ENCODE results near the gene PTAFR. TPM values are rescaled to one million over a fixed set of nuclear protein-coding genes. Genes with fewer than 3 reads are reported as not detected.

The PTAFR gene
- total RNA-seq, 4 donors from 2014 or later: 2.0 to 51.7 (median 4.2) TPM

DNA sequence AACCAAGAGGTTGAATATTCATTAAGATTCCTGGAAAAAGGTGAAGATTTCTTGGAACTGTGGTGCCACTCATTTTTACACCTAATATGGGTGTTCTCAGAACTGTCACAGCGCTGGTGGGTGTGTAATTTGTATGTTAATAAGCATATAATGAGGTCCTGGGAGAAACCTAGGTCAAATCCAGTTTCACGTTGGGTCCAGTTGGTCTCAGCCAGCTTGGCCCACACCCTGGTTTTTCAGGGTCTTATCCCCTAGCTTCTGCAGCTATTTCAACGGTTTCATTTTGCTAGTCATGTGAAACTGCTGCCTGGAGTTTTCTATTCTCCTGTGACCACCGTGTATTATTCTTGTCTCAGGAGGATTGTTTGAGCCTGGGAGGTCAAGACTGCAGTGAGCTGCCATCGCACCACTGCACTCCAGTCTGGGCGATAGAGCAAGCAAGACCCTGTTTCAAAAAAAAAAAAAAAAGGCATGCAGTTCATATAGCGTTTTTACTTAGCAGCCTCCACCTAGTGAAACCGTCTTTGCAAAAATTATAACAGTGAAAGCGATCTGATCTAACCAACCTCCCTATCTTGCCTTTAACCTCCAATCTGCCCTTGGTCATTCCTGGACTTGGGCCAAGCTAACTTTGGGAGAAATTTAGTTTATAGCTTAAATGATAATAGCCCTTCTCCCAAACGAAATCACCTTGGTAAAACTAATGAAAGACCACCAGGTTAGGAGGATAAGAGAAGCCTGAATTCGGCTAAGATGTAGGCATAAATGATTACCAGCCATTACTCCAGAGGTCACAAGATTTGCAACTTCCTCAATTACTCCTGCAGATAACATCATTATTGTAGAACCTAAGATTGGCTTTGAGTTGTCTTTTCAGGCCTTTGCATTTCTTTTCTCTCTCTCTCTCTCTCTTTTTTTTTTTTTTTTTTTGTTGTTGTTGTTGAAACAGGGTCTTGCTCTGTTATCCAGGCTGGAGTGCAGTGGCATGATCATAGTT, 44.0 kb downstream of the PTAFR start:
- no peaks in the 10 kb centered on the region for H3K9me3 ChIP-seq
- 78 to 79% methylated on average over 7 to 11 of the region's 11 CpGs for WGBS, 2 donors (ENCODE audit: low coverage in 1 of 2)
- in situ Hi-C loops (cut with MboI; ENCODE audit: low pct_ligation_motif_present in 1 of 4, low pct_unique_long_range_greater_than_20kb in 1 of 4, low sequenced_read_pairs in 3 of 4): no loop called here

DNA sequence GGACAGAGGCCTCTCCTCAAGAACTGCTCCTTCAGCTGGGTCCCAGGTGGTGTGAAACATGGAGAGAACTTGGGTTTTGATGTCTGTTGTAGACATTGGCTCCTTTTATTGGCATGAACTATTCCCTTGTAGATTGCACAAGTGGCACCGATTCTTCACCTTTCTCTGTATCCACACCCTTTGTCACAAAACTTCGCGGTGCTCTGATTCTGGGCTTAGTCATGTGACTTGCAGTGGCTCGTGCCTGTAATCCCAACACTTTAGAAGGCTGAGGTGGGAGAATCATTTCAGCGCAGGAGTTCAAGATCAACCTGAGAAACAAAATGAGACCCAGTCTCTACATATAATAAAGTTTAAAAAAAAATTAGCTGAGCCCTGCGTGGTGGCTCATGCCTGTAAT, 45.6 kb downstream of the PTAFR start:
- 67 to 69% methylated on average over 6 of the region's 6 CpGs for WGBS, 2 donors (ENCODE audit: low coverage in 1 of 2)
- Histone ChIP-seq H3K4me3 (no peak overlapping the region), H3K36me3 (no peaks in the 10 kb centered on the region), H3K27ac (no peak overlapping the region), H3K9me3 (no peaks in the 10 kb centered on the region), H3K4me1 (no peaks in the 10 kb centered on the region), H3K27me3 (no peaks in the 10 kb centered on the region)
- DNase-seq: no peak
- in situ Hi-C loops (cut with MboI; ENCODE audit: low pct_ligation_motif_present in 1 of 4, low pct_unique_long_range_greater_than_20kb in 1 of 4, low sequenced_read_pairs in 3 of 4) (no loop called here), intact Hi-C loops (cut with DNase I; ENCODE audit: low total_unique reads) (no loop called here)
- TF ChIP-seq, protein P1, sequence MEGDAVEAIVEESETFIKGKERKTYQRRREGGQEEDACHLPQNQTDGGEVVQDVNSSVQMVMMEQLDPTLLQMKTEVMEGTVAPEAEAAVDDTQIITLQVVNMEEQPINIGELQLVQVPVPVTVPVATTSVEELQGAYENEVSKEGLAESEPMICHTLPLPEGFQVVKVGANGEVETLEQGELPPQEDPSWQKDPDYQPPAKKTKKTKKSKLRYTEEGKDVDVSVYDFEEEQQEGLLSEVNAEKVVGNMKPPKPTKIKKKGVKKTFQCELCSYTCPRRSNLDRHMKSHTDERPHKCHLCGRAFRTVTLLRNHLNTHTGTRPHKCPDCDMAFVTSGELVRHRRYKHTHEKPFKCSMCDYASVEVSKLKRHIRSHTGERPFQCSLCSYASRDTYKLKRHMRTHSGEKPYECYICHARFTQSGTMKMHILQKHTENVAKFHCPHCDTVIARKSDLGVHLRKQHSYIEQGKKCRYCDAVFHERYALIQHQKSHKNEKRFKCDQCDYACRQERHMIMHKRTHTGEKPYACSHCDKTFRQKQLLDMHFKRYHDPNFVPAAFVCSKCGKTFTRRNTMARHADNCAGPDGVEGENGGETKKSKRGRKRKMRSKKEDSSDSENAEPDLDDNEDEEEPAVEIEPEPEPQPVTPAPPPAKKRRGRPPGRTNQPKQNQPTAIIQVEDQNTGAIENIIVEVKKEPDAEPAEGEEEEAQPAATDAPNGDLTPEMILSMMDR (IDR thresholded peaks at IDR 0.05): no peak
- no peak for TF ChIP-seq EP300 (IDR thresholded peaks at IDR 0.05; ENCODE audit: low read depth)
- no peak for TF ChIP-seq POLR2A (IDR thresholded peaks at IDR 0.05)
- TF ChIP-seq POLR2AphosphoS5 (IDR thresholded peaks at IDR 0.05): no peak

More for the DNA sequence above, 44.0 kb downstream of the PTAFR start:
- no peaks in the 10 kb centered on the region for H3K4me1 ChIP-seq
- no peak overlapping the region for H3K27ac ChIP-seq
- no peaks in the 10 kb centered on the region for H3K27me3 ChIP-seq
- intact Hi-C loops (cut with DNase I; ENCODE audit: low total_unique reads): no loop called here
- no peaks in the 10 kb centered on the region for H3K36me3 ChIP-seq
- TF ChIP-seq POLR2A (IDR thresholded peaks at IDR 0.05) (no peak), POLR2AphosphoS5 (IDR thresholded peaks at IDR 0.05) (no peak), EP300 (IDR thresholded peaks at IDR 0.05; ENCODE audit: low read depth) (no peak)
- TF ChIP-seq, protein P1 (IDR thresholded peaks at IDR 0.05): no peak
- H3K4me3 ChIP-seq: no peak overlapping the region
- DNase-seq: no peak

DNA sequence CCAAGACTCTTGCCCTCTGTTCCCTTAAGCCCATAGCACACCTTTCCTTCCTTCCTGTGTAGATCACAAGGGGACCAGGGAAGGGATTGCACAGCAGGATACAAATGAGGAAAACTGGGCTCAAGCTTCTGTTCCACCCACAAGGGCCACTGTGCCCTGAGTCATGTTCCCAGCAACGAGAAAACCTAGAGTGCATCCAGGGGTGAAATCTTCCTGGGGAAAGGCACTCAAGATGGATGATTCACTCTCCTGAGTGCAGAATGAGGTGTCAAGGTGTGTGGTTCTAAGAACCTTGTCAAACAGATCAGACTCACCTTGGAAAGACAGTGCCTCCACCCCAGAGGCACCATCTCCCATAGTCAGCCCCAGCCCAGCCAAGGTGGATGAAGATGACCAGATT, 47.3 kb downstream of the PTAFR start:
- H3K27ac ChIP-seq: no peak overlapping the region

More for the DNA sequence above, 47.3 kb downstream of the PTAFR start:
- Histone ChIP-seq H3K4me3 (no peak overlapping the region), H3K36me3 (no peaks in the 10 kb centered on the region), H3K27me3 (no peaks in the 10 kb centered on the region), H3K4me1 (no peaks in the 10 kb centered on the region), H3K9me3 (no peaks in the 10 kb centered on the region)
- intact Hi-C loops (cut with DNase I; ENCODE audit: low total_unique reads) (no loop called here), in situ Hi-C loops (cut with MboI; ENCODE audit: low pct_ligation_motif_present in 1 of 4, low pct_unique_long_range_greater_than_20kb in 1 of 4, low sequenced_read_pairs in 3 of 4) (no loop called here)
- TF ChIP-seq POLR2A (IDR thresholded peaks at IDR 0.05) (no peak), POLR2AphosphoS5 (IDR thresholded peaks at IDR 0.05) (no peak), EP300 (IDR thresholded peaks at IDR 0.05; ENCODE audit: low read depth) (no peak)
- TF ChIP-seq, protein P1 (IDR thresholded peaks at IDR 0.05): no peak
- no peak for DNase-seq
- WGBS, 2 donors (ENCODE audit: low coverage in 1 of 2): 89% methylated on average over 1 of the region's 1 CpG; no CpG with 5 or more reads in 1 of the 2 donors
